CD4-positive, alpha-beta T cell (primary cell): ENCODE data around the gene KRTAP5-1. TPM values are rescaled to one million over a fixed set of nuclear protein-coding genes. Genes with fewer than 3 reads are reported as not detected.

Source experiments
- ATAC-seq: fragments of 200-7000 bp; cut with Tn5 transposase; one replicate; pipeline ENCODE4 v1.10.0; 2022; ENCODE audit warnings: mild to moderate bottlenecking; ENCODE audit not compliant: poor library complexity
- CTCF ChIA-PET: fragments of 350-600 bp; sonication (Branson Sonifier 250); formaldehyde crosslinking; loops from one replicate; lab custom pipeline; 2021; ENCODE audit warnings: antibody characterized with exemption, inconsistent platforms; lab: Charles Lee
- POLR2A ChIA-PET: fragments of 350-600 bp; sonication (Branson Sonifier 250); formaldehyde crosslinking; loops from one replicate; lab custom pipeline; 2021; ENCODE audit warnings: antibody characterized with exemption, inconsistent platforms; lab: Charles Lee
- DNase-seq, 14 experiments: peaks; one replicate each; pipeline ENCODE4 v3.0.0-alpha.2; 2013 to 2020; ENCODE audit warnings: mixed read lengths in 2 of 14
- H3K27ac ChIP-seq, 2 donors: one replicate each; pipeline versions ENCODE4 v1.5.1 to v1.7.0; 2013; ENCODE audit warnings: low read length in 2 of 2, low read depth in 1 of 2, mild to moderate bottlenecking in 1 of 2
- H3K27me3 ChIP-seq, 2 experiments: 1 replicate in 1 of 2; 2 replicates in 1 of 2; pipeline versions ENCODE4 v1.6.1 to v1.7.0; 2013; ENCODE audit warnings: low read length in 2 of 2, control low read depth in 1 of 2, mild to moderate bottlenecking in 1 of 2, moderate library complexity in 1 of 2; ENCODE audit not compliant: insufficient read depth in 2 of 2, control insufficient read depth in 1 of 2
- H3K36me3 ChIP-seq: one replicate; pipeline ENCODE4 v1.6.1; 2013; ENCODE audit warnings: low read length, control low read depth; ENCODE audit not compliant: insufficient read depth
- H3K4me1 ChIP-seq: one replicate; pipeline ENCODE4 v1.6.1; 2013; ENCODE audit warnings: low read length, control low read depth; ENCODE audit not compliant: insufficient read depth
- H3K4me3 ChIP-seq: one replicate; pipeline ENCODE4 v1.5.1; 2013; ENCODE audit warnings: mild to moderate bottlenecking, low read length, moderate library complexity
- H3K9me3 ChIP-seq, 2 experiments: 1 replicate in 1 of 2; 2 replicates in 1 of 2; pipeline versions ENCODE4 v1.6.1 to v1.7.0; 2013; ENCODE audit warnings: low read length in 2 of 2, mild to moderate bottlenecking in 2 of 2, control low read depth in 1 of 2, moderate library complexity in 1 of 2; ENCODE audit not compliant: control insufficient read depth in 1 of 2, insufficient read depth in 1 of 2
- H3K27ac Mint-ChIP-seq: one replicate; pipeline ENCODE4 v1.8.0; 2020; ENCODE audit warnings: mixed read lengths
- H3K27me3 Mint-ChIP-seq: one replicate; pipeline ENCODE4 v1.8.0; 2021; ENCODE audit warnings: mixed read lengths
- H3K36me3 Mint-ChIP-seq: one replicate; pipeline ENCODE4 v1.8.0; 2021; ENCODE audit warnings: low read depth, mixed read lengths
- H3K4me1 Mint-ChIP-seq: one replicate; pipeline ENCODE4 v1.8.0; 2021; ENCODE audit warnings: low read depth, mixed read lengths
- H3K4me3 Mint-ChIP-seq: one replicate; pipeline ENCODE4 v1.8.0; 2020; ENCODE audit warnings: mild to moderate bottlenecking, mixed read lengths
- H3K9me3 Mint-ChIP-seq: one replicate; pipeline ENCODE4 v1.8.0; 2020; ENCODE audit warnings: mixed read lengths
- CTCF ChIP-seq: fragments of 200-600 bp; IDR thresholded peaks from one replicate; pipeline ENCODE4 v1.8.0; 2022; ENCODE audit warnings: antibody characterized with exemption, mild to moderate bottlenecking
- intact Hi-C, 2 experiments: fragments of 100-400 bp; cut with DNase I in 1 of 2; cut with micrococcal nuclease in 1 of 2; formaldehyde crosslinking; loops; one replicate each; pipeline versions ENCODE4 v1.15.1 to v1.9.0; 2023 to 2025; cut with DNase I, micrococcal nuclease
- total RNA-seq, 174 experiments: library from RNA in 2 of 174; stranded (reverse) in 2 of 174; gene quantifications; one replicate each; pipeline ENCODE4 v1.2.3 and lab custom pipeline; 2021 to 2026

KRTAP5-1 gene
- total RNA-seq, 2 experiments from 2014 or later: not detected

- no peak overlapping the region for H3K4me3 ChIP-seq
- H3K27me3 ChIP-seq: peaks cover 12% of the 10 kb centered on the region in 2 experiments
- no peak overlapping the region for H3K27ac ChIP-seq
- H3K36me3 Mint-ChIP-seq: no peaks in the 10 kb centered on the region
- no peaks in the 10 kb centered on the region for H3K9me3 ChIP-seq
- peaks cover 10% of the 10 kb centered on the region for H3K4me1 ChIP-seq
- no peaks in the 10 kb centered on the region for H3K36me3 ChIP-seq
- peaks cover 10% of the 10 kb centered on the region for H3K4me1 Mint-ChIP-seq
- DNase-seq: peak; percentile 26 to 78 (median 56)
- H3K4me3 Mint-ChIP-seq: no peak overlapping the region
- no peaks in the 10 kb centered on the region for H3K9me3 Mint-ChIP-seq
- ChIA-PET POLR2A (no interaction called here), CTCF (interaction anchor here (1.1 kb wide), 1 partner anchor 11 kb away, joined by 3 read pairs; no protein-coding TSS in a partner anchor)
- H3K27me3 Mint-ChIP-seq: peaks cover 40% of the 10 kb centered on the region
- TF ChIP-seq CTCF: peak; percentile 84
- H3K27ac Mint-ChIP-seq: no peak overlapping the region
- intact Hi-C loops: loop anchor here (1.0 to 5.0 kb wide), 4 partner anchors 34 to 82 kb away; no protein-coding TSS in a partner anchor
- peak; percentile 97 for ATAC-seq
These were observed 43.6 kb upstream of the KRTAP5-1 start for GRCh38 chr11:1628506-1629325.

- DNase-seq (no peak), ATAC-seq (no peak)
- no peaks in the 10 kb centered on the region for H3K9me3 Mint-ChIP-seq
- Histone ChIP-seq H3K27me3 (peaks cover 3 to 5% of the 10 kb centered on the region in 2 experiments), H3K4me1 (peaks cover 10% of the 10 kb centered on the region), H3K4me3 (no peak overlapping the region), H3K36me3 (no peaks in the 10 kb centered on the region), H3K27ac (no peak overlapping the region), H3K9me3 (no peaks in the 10 kb centered on the region)
- POLR2A ChIA-PET: no interaction called here
- CTCF ChIA-PET: no interaction called here
- TF ChIP-seq CTCF: no peak
- H3K36me3 Mint-ChIP-seq: no peaks in the 10 kb centered on the region
- no peak overlapping the region for H3K4me3 Mint-ChIP-seq
- intact Hi-C loops: loop anchor here in 1 of 2 experiments (5.0 kb wide), 1 partner anchor 78 kb away; no protein-coding TSS in a partner anchor
- no peak overlapping the region for H3K27ac Mint-ChIP-seq
- peaks cover 4% of the 10 kb centered on the region for H3K4me1 Mint-ChIP-seq
- H3K27me3 Mint-ChIP-seq: peaks cover 21% of the 10 kb centered on the region
These were observed 40.5 kb upstream of the KRTAP5-1 start for GRCh38 chr11:1625541-1625940.

GRCh38 chr11:1624621-1625020 lies 39.5 kb upstream of the KRTAP5-1 start:
- peaks cover 12% of the 10 kb centered on the region for H3K4me1 ChIP-seq
- H3K4me3 ChIP-seq: no peak overlapping the region
- Mint-ChIP-seq H3K4me1 (peaks cover 5% of the 10 kb centered on the region), H3K4me3 (no peak overlapping the region), H3K27me3 (peaks cover 18% of the 10 kb centered on the region), H3K27ac (no peak overlapping the region), H3K36me3 (no peaks in the 10 kb centered on the region), H3K9me3 (no peaks in the 10 kb centered on the region)
- ATAC-seq: no peak
- H3K36me3 ChIP-seq: no peaks in the 10 kb centered on the region
- ChIA-PET POLR2A (no interaction called here), CTCF (interaction anchor here (1.4 kb wide), 1 partner anchor 50 kb away, joined by 4 read pairs; no protein-coding TSS in a partner anchor)
- no peaks in the 10 kb centered on the region for H3K9me3 ChIP-seq
- peaks cover 0 to 5% of the 10 kb centered on the region in 2 experiments for H3K27me3 ChIP-seq
- intact Hi-C loops: loop anchor here in 1 of 2 experiments (5.0 kb wide), 1 partner anchor 77 kb away; no protein-coding TSS in a partner anchor
- no peak for DNase-seq
- TF ChIP-seq CTCF: no peak
- H3K27ac ChIP-seq: no peak overlapping the region
